ENCODE measurements around the gene CKM.

DNA sequence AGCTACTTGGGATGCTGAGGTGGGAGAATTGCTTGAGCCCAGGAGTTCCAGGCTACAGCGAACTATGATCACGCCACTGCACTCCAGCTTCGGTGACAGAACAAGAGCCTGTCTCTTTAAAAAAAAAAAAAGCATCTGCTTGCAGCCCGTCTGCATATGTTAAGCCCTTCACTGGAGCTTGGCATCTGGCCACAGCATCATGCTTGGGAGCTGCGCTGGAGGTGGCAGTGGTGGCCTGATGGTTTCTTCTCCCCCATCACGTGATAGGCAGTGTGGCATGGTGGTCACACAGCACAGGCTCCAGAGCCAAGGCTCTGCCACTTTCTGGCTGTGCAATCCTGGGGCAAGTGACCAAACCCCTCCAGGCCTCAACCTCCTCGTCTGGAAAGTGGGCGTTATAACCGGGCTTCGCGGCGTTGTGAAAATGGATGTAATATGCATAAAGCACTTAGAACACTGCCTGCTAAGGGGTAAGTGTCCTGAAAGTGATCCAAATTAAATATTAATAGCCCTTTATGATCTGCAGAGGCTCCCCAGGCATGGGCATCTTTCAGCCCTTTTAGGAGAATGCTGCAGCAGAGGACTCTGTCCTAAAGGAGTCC is 47.2 kb downstream of the CKM start:
- TF ChIP-seq, protein P1, sequence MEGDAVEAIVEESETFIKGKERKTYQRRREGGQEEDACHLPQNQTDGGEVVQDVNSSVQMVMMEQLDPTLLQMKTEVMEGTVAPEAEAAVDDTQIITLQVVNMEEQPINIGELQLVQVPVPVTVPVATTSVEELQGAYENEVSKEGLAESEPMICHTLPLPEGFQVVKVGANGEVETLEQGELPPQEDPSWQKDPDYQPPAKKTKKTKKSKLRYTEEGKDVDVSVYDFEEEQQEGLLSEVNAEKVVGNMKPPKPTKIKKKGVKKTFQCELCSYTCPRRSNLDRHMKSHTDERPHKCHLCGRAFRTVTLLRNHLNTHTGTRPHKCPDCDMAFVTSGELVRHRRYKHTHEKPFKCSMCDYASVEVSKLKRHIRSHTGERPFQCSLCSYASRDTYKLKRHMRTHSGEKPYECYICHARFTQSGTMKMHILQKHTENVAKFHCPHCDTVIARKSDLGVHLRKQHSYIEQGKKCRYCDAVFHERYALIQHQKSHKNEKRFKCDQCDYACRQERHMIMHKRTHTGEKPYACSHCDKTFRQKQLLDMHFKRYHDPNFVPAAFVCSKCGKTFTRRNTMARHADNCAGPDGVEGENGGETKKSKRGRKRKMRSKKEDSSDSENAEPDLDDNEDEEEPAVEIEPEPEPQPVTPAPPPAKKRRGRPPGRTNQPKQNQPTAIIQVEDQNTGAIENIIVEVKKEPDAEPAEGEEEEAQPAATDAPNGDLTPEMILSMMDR (conservative IDR thresholded peaks at IDR 0.05; ENCODE audit: low read depth, low read length) = no peak
- no peak for TF ChIP-seq EZH2phosphoT487 (IDR thresholded peaks at IDR 0.05; ENCODE audit: borderline replicate concordance, low read length)

All from PC-3 (cell line).